Measurements from ENCODE around the gene CNTN6. TPM values are rescaled to one million over a fixed set of nuclear protein-coding genes. Genes with fewer than 3 reads are reported as not detected.

CNTN6 gene
- total and polyA plus RNA-seq, 2 donors (not counting 1 experiment from before 2014, with no cell fraction given) = not detected

DNA sequence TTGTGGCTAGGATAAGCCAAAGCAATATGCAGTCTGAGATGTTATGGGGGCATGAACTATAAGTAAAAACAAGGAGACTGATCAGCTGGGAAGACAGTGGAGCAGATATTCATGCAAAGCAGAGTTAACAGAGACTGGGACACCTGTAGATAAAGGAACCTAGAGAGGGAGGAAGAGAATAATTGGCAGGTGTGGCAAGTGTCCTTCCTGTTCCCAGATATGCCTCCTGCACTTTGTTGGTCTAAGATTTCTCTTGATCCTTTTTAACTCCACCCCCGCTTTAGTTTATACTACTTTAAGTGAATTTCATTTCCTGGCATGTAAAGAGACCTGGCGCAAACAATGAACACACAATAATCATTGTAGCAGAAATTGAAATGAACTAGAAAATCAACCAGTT is 169.4 kb downstream of the CNTN6 start:
- H3K4me2 ChIP-seq (ENCODE audit: extremely low read depth, insufficient read depth, low read length) = no peak overlapping the region
- H4K20me1 ChIP-seq (ENCODE audit: control insufficient read depth, extremely low read depth, insufficient read depth, low read length) = no peaks in the 10 kb centered on the region
- no peaks in the 10 kb centered on the region for H3K4me1 ChIP-seq (ENCODE audit: control insufficient read depth, extremely low read depth, insufficient read depth, low read length)
- DNase-seq (ENCODE audit: low read depth in 2 of 2) = no peak
- no peaks in the 10 kb centered on the region for H3K36me3 ChIP-seq (ENCODE audit: control insufficient read depth, insufficient read depth, low read length)
- no peak overlapping the region for H3K9ac ChIP-seq (ENCODE audit: insufficient read depth, low read length)
- no peak overlapping the region for H2AFZ ChIP-seq (ENCODE audit: low read length)
- no peaks in the 10 kb centered on the region for H3K9me3 ChIP-seq (ENCODE audit: control insufficient read depth, insufficient read depth, low read depth, low read length)
- no peaks in the 10 kb centered on the region for H3K79me2 ChIP-seq (ENCODE audit: control insufficient read depth, insufficient read depth, low read length)
- TF ChIP-seq, protein P1, sequence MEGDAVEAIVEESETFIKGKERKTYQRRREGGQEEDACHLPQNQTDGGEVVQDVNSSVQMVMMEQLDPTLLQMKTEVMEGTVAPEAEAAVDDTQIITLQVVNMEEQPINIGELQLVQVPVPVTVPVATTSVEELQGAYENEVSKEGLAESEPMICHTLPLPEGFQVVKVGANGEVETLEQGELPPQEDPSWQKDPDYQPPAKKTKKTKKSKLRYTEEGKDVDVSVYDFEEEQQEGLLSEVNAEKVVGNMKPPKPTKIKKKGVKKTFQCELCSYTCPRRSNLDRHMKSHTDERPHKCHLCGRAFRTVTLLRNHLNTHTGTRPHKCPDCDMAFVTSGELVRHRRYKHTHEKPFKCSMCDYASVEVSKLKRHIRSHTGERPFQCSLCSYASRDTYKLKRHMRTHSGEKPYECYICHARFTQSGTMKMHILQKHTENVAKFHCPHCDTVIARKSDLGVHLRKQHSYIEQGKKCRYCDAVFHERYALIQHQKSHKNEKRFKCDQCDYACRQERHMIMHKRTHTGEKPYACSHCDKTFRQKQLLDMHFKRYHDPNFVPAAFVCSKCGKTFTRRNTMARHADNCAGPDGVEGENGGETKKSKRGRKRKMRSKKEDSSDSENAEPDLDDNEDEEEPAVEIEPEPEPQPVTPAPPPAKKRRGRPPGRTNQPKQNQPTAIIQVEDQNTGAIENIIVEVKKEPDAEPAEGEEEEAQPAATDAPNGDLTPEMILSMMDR (conservative IDR thresholded peaks at IDR 0.05 in 1 of 2, IDR thresholded peaks at IDR 0.05 in 1 of 2; ENCODE audit: low read depth in 1 of 2, low read length in 2 of 2) = no peak
- H3K4me3 ChIP-seq (replicated peaks in 1 of 4; ENCODE audit: control extremely low read depth in 1 of 4, insufficient read depth in 1 of 4, low read depth in 3 of 4, low read length in 4 of 4) = no peak overlapping the region
- no peaks in the 10 kb centered on the region for H3K27me3 ChIP-seq (ENCODE audit: control insufficient read depth, insufficient read depth, low read length)
- H3K27ac ChIP-seq (ENCODE audit: insufficient read depth, low read length) = no peak overlapping the region

DNA sequence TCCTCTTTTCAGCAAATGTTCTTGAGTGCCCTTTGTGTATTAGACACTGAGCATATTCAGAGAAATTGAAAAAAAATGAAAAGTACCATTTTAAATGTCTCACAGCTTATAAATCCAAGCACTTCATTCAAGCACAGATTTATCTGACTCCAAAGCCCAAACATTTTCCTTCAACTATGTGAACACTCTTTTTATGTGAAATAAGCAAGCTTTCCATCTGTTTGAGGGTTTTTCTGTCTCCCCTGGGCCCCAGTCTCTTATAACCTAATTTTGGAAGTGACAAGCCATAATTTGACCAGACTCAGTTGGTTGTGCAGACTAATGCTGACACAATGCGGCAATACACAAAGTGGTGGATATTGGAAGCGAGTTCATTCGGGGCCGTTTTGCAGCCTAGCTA is 170.3 kb downstream of the CNTN6 start:
- Histone ChIP-seq H3K79me2 (ENCODE audit: control insufficient read depth, insufficient read depth, low read length) (no peaks in the 10 kb centered on the region), H3K27me3 (ENCODE audit: control insufficient read depth, insufficient read depth, low read length) (no peaks in the 10 kb centered on the region), H3K4me2 (ENCODE audit: extremely low read depth, insufficient read depth, low read length) (no peak overlapping the region), H3K4me3 (replicated peaks in 1 of 4; ENCODE audit: control extremely low read depth in 1 of 4, insufficient read depth in 1 of 4, low read depth in 3 of 4, low read length in 4 of 4) (no peak overlapping the region), H2AFZ (ENCODE audit: low read length) (no peak overlapping the region), H4K20me1 (ENCODE audit: control insufficient read depth, extremely low read depth, insufficient read depth, low read length) (no peaks in the 10 kb centered on the region), H3K4me1 (ENCODE audit: control insufficient read depth, extremely low read depth, insufficient read depth, low read length) (no peaks in the 10 kb centered on the region), H3K9ac (ENCODE audit: insufficient read depth, low read length) (no peak overlapping the region), H3K27ac (ENCODE audit: insufficient read depth, low read length) (no peak overlapping the region), H3K9me3 (ENCODE audit: control insufficient read depth, insufficient read depth, low read depth, low read length) (no peaks in the 10 kb centered on the region), H3K36me3 (ENCODE audit: control insufficient read depth, insufficient read depth, low read length) (no peaks in the 10 kb centered on the region)
- TF ChIP-seq EZH2 (IDR thresholded peaks at IDR 0.05; ENCODE audit: low read length, missing control alignments) = no peak
- TF ChIP-seq, protein P1 (conservative IDR thresholded peaks at IDR 0.05 in 1 of 2, IDR thresholded peaks at IDR 0.05 in 1 of 2; ENCODE audit: low read depth in 1 of 2, low read length in 2 of 2) = no peak
- no peak for DNase-seq (ENCODE audit: low read depth in 2 of 2)

- Histone ChIP-seq H3K4me3 (replicated peaks in 1 of 4; ENCODE audit: control extremely low read depth in 1 of 4, insufficient read depth in 1 of 4, low read depth in 3 of 4, low read length in 4 of 4) (no peak overlapping the region), H3K4me1 (ENCODE audit: control insufficient read depth, extremely low read depth, insufficient read depth, low read length) (no peaks in the 10 kb centered on the region), H3K4me2 (ENCODE audit: extremely low read depth, insufficient read depth, low read length) (no peak overlapping the region), H3K27me3 (ENCODE audit: control insufficient read depth, insufficient read depth, low read length) (no peaks in the 10 kb centered on the region), H3K36me3 (ENCODE audit: control insufficient read depth, insufficient read depth, low read length) (no peaks in the 10 kb centered on the region), H3K9ac (ENCODE audit: insufficient read depth, low read length) (no peak overlapping the region), H4K20me1 (ENCODE audit: control insufficient read depth, extremely low read depth, insufficient read depth, low read length) (no peaks in the 10 kb centered on the region), H3K79me2 (ENCODE audit: control insufficient read depth, insufficient read depth, low read length) (no peaks in the 10 kb centered on the region), H3K27ac (ENCODE audit: insufficient read depth, low read length) (no peak overlapping the region), H3K9me3 (ENCODE audit: control insufficient read depth, insufficient read depth, low read depth, low read length) (no peaks in the 10 kb centered on the region), H2AFZ (ENCODE audit: low read length) (no peak overlapping the region)
- TF ChIP-seq, protein P1 (conservative IDR thresholded peaks at IDR 0.05 in 1 of 2, IDR thresholded peaks at IDR 0.05 in 1 of 2; ENCODE audit: low read depth in 1 of 2, low read length in 2 of 2) = no peak
- no peak for TF ChIP-seq EZH2 (IDR thresholded peaks at IDR 0.05; ENCODE audit: low read length, missing control alignments)
- DNase-seq (ENCODE audit: low read depth in 2 of 2) = peak in 1 of 2 donors; percentile 30
Measured at GRCh38 chr3:1269808-1270207, 177.0 kb downstream of the CNTN6 start.
